Adrenal gland (tissue), 12 donors: ENCODE data around the gene SPARC. TPM values are rescaled to one million over a fixed set of nuclear protein-coding genes. Genes with fewer than 3 reads are reported as not detected.

Experiments
- DNase-seq, 7 donors: peaks; one replicate each; pipeline ENCODE4 v3.0.0-alpha.2; 2019 to 2020
- H3K27ac ChIP-seq, 5 donors: fragments of 200-600 bp; sonication (generic) in 4 of 5; 1 replicate in 3 of 5; 2 replicates in 2 of 5; pipeline versions ENCODE4 v1.5.1 to v1.8.0; 2016 to 2020; ENCODE audit warnings: mild to moderate bottlenecking in 1 of 5
- H3K27me3 ChIP-seq: fragments of 200-600 bp; 2 replicates; pipeline ENCODE4 v1.8.0; 2021
- H3K36me3 ChIP-seq, 2 donors: fragments of 200-600 bp; replicated peaks in 1 of 2; 1 replicate in 1 of 2; 2 replicates in 1 of 2; pipeline versions ENCODE4 v1.5.1 to v1.8.0; 2018 to 2022
- H3K4me1 ChIP-seq, 2 donors: fragments of 200-600 bp; replicated peaks in 1 of 2; 1 replicate in 1 of 2; 2 replicates in 1 of 2; pipeline versions ENCODE4 v1.5.1 to v1.8.0; 2018 to 2021
- H3K4me3 ChIP-seq, 4 donors: fragments of 200-600 bp; sonication (generic) in 3 of 4; one replicate each; pipeline ENCODE4 v1.5.1; 2016 to 2018
- H3K9me3 ChIP-seq, 3 donors: fragments of 200-600 bp; sonication (generic) in 1 of 3; replicated peaks in 1 of 3; 1 replicate in 2 of 3; 2 replicates in 1 of 3; pipeline versions ENCODE4 v1.5.1 to v1.8.0; 2016 to 2021
- POLR2A ChIP-seq, 2 donors: fragments of 450-650 bp; IDR thresholded peaks; one replicate each; pipeline ENCODE4 v1.6.1; 2017; ENCODE audit warnings: antibody characterized with exemption in 2 of 2, mild to moderate bottlenecking in 2 of 2, moderate library complexity in 1 of 2
- WGBS, 4 donors: extraction: QIAGEN DNeasy Blood & Tissue Kit in 2 of 4; methylation state at CpG; one replicate each; pipeline versions ENCODE4 v1.1.5 to v1.1.7; 2013 to 2017; 5-methylcytosine and 5-hydroxymethylcytosine counted together
- intact Hi-C, 2 donors: fragments of 100-400 bp; cut with DNase I; formaldehyde crosslinking; loops; one replicate each; pipeline versions ENCODE4 v1.14.1 to v1.15.0; 2022 to 2023
- polyA plus RNA-seq, 3 donors: library from polyadenylated mRNA; stranded (reverse); fragments of 200-250 nt in 2 of 3; fragments of 350-450 nt in 1 of 3; fragmentation: Illumina TruSeq in 1 of 3; extraction: RNeasy Lipid Tissue Mini Kit (QIAGEN cat#74804) in 1 of 3; gene quantifications; one replicate each; pipeline ENCODE4 v1.2.3, GENCODE V29; 2013 to 2014
- total RNA-seq, 9 donors: library from RNA; depleted of rRNA in 4 of 9; stranded (reverse); fragments of >200 nt in 4 of 9; fragments of 120-200 nt in 1 of 9; fragmentation: NEBNext Ultra II Directional in 1 of 9; extraction: Animal tissue kit (Norgen Biotek cat#: 25700) in 1 of 9; gene quantifications; one replicate each; pipeline versions ENCODE4 v1.1.0 to v1.2.4, GENCODE V29; 2013 to 2023
- TF ChIP-seq, protein P1 (sequence below), 6 experiments: fragments of 450-650 bp in 4 of 6; fragments of 200-600 bp in 2 of 6; sonication (generic) in 1 of 6; IDR thresholded peaks; 1 replicate in 5 of 6; 2 replicates in 1 of 6; pipeline versions ENCODE4 v1.5.1 to v1.8.0; 2016 to 2021; ENCODE audit warnings: antibody characterized with exemption in 6 of 6, mild to moderate bottlenecking in 2 of 6, moderate library complexity in 1 of 6
- donor health status: healthy with polysubstance abuse.
- donor health status: Bipolar disorder and iron deficiency.
- donor health status: DM: yes; HTN: yes; CAD: no.
- donor health status: DM: no; HTN: no; CAD: no.
- donor health status: DM: no; HTN: no; CAD: no.
- donor health status: DM: yes; HTN: yes; CAD: no.

SPARC gene
- total and polyA plus RNA-seq, 12 donors = 145 to 4,554 (median 1,213) TPM

- TF ChIP-seq, protein P1, sequence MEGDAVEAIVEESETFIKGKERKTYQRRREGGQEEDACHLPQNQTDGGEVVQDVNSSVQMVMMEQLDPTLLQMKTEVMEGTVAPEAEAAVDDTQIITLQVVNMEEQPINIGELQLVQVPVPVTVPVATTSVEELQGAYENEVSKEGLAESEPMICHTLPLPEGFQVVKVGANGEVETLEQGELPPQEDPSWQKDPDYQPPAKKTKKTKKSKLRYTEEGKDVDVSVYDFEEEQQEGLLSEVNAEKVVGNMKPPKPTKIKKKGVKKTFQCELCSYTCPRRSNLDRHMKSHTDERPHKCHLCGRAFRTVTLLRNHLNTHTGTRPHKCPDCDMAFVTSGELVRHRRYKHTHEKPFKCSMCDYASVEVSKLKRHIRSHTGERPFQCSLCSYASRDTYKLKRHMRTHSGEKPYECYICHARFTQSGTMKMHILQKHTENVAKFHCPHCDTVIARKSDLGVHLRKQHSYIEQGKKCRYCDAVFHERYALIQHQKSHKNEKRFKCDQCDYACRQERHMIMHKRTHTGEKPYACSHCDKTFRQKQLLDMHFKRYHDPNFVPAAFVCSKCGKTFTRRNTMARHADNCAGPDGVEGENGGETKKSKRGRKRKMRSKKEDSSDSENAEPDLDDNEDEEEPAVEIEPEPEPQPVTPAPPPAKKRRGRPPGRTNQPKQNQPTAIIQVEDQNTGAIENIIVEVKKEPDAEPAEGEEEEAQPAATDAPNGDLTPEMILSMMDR (IDR thresholded peaks at IDR 0.05) = no peak
- TF ChIP-seq POLR2A (IDR thresholded peaks at IDR 0.05) = no peak
- Histone ChIP-seq H3K4me3 (no peak overlapping the region), H3K27me3 (no peaks in the 10 kb centered on the region), H3K9me3 (no peaks in the 10 kb centered on the region), H3K4me1 (no peaks in the 10 kb centered on the region), H3K27ac (no peak overlapping the region), H3K36me3 (no peaks in the 10 kb centered on the region)
- 66 to 79% (median 71%) methylated on average over 3 of the region's 3 CpGs for WGBS, 4 donors
- intact Hi-C loops = no loop called here
- no peak for DNase-seq
These were observed 44.1 kb downstream of the SPARC start for GRCh38 chr5:151642472-151643140.

DNA sequence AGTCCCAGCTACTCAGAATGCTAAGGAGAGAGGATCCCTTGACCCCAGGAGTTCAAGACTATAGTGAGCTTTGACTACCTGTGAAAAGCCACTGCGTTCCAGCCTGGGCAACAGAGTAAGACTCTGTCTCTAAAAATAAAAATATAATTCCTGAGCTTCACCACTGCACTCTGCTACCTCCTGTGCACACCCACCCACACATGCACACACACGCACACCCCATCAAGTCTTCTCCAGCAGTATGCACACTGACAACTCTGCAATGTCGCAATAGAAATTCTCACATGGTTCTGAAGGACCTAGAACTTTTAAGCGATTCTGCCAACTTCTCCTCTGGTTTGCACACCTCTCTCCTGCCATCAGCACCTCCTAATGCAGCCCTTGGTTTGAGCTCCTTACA lies 48.1 kb downstream of the SPARC start:
- Histone ChIP-seq H3K4me1 (no peaks in the 10 kb centered on the region), H3K27me3 (no peaks in the 10 kb centered on the region), H3K9me3 (no peaks in the 10 kb centered on the region), H3K4me3 (no peak overlapping the region), H3K27ac (no peak overlapping the region), H3K36me3 (no peaks in the 10 kb centered on the region)
- DNase-seq = no peak
- 82 to 91% (median 86%) methylated on average over 4 of the region's 4 CpGs for WGBS, 4 donors
- no peak for TF ChIP-seq POLR2A (IDR thresholded peaks at IDR 0.05)
- TF ChIP-seq, protein P1 (IDR thresholded peaks at IDR 0.05) = no peak
- intact Hi-C loops = no loop called here

GRCh38 chr5:151637676-151638075 lies 49.0 kb downstream of the SPARC start:
- Histone ChIP-seq H3K27ac (no peak overlapping the region), H3K4me1 (no peaks in the 10 kb centered on the region), H3K9me3 (no peaks in the 10 kb centered on the region), H3K27me3 (no peaks in the 10 kb centered on the region), H3K4me3 (no peak overlapping the region), H3K36me3 (no peaks in the 10 kb centered on the region)
- no peak for DNase-seq
- intact Hi-C loops = no loop called here
- 71 to 84% (median 79%) methylated on average over 5 of the region's 5 CpGs for WGBS, 4 donors
- TF ChIP-seq, protein P1 (IDR thresholded peaks at IDR 0.05) = no peak
- TF ChIP-seq POLR2A (IDR thresholded peaks at IDR 0.05) = no peak

DNA sequence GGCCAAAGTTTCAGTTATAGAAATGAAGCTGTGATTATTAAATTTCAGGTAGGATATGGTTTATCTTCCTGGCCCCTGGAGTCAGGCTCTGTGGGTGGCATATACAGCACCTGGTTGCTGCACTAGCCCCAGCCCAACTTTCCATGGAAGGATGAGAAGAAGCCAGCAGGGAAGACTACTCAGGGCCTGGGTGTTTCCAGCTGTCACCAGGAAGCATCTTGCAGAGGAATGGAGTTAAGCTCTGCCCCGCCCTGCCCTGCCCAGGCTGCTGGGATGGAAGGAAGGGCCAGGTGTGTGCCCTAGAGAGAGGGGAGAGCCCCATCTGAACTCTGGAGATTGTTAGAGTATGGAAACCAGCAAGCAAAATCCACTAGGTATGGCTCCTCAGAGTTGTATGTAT lies 52.8 kb downstream of the SPARC start:
- intact Hi-C loops = no loop called here
- 71 to 100% (median 85%) methylated on average over 1 of the region's 1 CpG for WGBS, 4 donors
- no peaks in the 10 kb centered on the region for H3K36me3 ChIP-seq
- TF ChIP-seq, protein P1 (IDR thresholded peaks at IDR 0.05) = no peak
- no peak for TF ChIP-seq POLR2A (IDR thresholded peaks at IDR 0.05)
- H3K4me3 ChIP-seq = no peak overlapping the region
- H3K9me3 ChIP-seq = no peaks in the 10 kb centered on the region
- H3K4me1 ChIP-seq = no peaks in the 10 kb centered on the region
- DNase-seq = no peak
- no peak overlapping the region for H3K27ac ChIP-seq
- no peaks in the 10 kb centered on the region for H3K27me3 ChIP-seq
